ENCODE data around the gene STXBP5.

The STXBP5 gene

DNA sequence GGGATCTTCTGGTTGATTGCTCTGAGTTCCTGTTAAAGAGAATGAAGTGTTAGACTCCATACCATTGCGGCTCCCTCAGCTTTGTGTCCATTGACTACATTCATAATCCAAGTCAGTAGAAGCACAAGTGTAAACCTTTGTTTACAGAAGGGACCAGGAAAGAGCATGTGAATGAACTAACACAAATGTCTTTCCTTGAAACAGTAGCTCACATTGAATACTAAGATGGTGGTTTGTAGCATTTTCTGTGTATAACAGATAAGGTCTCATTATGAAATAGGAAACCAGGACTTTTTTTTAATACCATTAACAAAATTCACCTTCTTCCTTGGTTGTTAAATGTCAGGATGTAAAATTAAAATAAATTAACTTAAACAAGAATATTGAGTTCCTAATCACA, 8.4 kb downstream of the STXBP5 start:
- DNase-seq: no peak

DNA sequence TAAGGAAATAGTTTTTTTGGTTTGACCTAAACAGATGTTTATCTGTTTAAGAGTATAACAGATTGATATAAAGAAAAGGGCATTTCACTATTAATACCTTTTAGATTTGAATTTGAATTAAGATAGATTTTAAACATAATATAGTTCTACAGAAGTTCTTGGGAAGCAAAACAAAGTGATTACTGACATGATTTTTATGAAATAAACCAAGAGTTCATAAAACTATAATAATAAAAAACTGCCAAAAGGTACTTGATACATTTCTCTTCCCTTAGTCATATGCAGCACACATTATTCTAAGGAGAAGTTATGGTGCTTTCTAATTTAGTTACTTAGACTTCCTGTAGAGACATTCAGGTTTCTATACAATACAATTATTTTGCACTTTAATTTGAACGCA, 9.6 kb downstream of the STXBP5 start:
- DNase-seq: no peak

DNA sequence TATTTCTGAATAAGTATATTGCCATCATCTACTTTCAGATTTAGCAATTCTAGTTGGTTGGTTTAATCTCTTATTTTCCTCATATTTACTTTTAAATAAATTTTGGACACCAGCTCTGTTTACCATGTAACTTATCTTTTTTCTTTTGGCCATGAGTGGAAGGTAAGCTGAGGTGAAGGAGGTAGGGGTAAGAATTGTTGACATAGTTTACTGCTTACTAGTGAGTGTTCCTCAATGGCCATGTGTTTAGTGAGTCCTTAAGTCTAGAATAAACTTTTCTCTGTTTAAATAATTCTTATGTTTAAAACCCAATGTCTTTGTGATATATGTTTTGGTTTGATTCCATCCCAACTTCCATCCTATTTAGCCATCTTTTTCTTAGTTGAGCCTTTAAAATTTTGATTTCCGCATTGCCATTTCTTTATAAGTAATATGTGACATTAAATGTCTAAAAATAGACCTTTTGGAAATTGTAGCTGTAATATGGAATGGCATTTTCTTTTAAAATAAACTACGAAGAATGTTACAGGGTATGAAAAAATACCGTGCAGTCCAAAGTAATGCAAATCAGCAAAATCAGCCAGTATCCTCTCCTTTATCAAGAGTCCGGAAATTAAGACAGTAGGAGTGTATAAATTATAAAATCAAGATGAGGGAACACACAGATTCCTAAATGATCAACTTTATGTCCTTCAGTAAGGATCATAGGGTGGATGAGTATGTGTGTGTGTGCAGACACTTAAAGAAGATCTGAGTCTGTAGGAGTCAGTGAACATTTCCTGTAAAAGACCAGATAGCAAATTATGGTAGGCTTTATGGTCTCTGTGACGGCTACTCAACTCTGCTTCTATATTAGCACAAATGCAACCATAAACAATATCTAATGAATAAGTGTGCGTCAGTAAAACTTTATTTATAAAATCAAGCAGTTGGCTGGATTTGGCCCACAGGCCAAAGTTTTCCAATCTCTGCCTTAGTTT, 10.3 kb downstream of the STXBP5 start:
- DNase-seq: no peak

DNA sequence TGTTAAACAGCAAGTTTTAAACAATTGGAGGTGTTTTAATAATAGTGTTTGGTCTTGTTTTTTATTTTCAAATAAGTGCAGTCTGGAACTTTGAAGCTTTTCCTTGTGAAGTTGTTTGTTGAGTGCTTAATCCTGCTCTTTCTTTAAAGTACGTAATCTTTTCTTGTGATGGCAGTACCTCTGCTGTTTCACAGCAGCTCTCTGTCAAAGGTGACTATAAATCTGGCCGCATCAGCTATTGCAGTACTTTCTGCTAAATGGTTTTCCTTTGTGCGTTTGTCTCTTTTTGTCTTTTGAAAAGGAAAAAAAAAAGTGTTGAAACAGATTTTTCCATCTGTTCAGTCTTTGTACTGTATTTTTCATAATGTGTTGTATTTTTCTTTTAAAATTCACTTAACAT, 12.7 kb downstream of the STXBP5 start:
- DNase-seq: no peak

DNA sequence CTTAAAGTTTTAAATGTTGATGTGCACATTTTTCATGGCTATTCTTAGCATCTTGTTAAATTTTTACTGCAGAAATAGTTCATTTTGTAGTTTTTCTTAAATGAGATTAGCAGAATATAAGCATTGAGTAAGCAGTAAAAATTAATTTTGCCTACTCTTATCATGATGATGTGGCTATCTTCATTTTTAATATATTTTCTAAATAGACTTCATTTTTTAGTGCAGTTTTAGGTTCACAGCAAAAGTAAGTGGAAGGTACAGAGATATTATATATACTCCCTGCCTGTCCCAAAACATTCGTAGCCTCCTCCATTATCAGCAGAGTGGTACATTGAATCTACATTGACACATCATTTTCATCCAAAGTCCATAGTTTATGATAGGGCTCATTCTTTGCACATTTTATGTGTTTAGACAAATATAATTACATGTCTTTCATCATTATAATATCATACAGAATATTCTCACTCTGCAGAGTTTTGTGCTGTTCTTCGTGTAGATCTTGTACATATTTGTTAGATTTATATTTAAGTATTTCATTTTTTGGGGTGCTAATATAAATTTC, 13.7 kb downstream of the STXBP5 start:
- no peak for DNase-seq

DNA sequence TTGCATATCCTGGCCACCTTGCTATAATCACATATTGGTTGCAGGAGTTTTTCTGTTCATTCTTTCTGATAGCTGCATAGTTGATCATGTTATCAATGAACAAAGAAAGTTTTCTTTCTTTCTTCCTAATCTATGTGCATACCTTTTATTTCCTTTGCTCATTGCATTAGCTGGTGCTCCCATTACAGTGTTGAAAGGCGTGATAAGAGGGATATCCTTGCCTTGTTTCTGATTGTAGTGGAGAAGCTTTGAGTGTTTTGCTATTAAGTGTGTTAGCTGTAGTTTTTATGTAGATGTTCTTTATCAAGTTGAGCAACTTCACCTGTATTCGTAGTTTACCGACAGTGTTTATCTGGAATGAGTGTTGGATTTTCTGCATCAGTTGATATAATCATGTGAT, 14.6 kb downstream of the STXBP5 start:
- no peak for DNase-seq

DNA sequence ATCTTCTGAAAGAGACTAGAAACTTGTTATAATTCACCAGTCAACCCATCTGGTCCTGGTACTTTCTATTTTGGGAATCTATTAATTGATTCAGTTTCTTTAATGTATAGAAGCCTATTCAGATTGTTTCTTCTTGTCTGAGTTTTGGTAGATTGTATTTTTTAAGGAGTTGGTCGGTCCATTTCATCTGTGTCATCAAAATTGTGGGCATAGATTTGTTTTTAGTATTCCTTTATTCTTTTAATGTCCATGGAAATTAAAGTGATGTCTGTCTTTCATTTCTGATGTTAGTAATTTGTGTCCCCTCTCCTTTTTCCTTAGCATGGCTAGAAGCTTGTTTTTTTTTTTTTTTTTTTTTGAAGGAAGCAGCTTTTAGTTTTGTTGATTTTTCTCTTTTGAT, 15.2 kb downstream of the STXBP5 start:
- no peak for DNase-seq

DNA sequence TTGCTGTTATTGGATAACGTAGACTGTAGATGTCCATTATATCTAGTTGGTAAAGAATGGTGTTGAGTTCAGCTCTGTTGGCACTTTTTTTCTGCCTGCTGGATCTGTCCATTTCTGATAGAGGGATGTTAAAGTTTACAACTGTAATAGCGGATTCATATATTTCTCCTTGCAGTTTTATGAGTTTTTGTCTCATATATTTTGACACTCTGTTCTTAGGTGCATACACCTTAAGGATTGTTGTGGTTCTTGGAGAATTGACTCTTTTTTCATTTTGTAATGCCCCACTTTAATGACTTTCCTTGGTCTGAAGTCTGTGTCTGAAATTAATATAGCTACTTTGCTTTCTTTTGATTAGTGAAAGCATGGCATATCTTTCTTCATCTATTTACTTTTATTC, 16.1 kb downstream of the STXBP5 start:
- no peak for DNase-seq

DNA sequence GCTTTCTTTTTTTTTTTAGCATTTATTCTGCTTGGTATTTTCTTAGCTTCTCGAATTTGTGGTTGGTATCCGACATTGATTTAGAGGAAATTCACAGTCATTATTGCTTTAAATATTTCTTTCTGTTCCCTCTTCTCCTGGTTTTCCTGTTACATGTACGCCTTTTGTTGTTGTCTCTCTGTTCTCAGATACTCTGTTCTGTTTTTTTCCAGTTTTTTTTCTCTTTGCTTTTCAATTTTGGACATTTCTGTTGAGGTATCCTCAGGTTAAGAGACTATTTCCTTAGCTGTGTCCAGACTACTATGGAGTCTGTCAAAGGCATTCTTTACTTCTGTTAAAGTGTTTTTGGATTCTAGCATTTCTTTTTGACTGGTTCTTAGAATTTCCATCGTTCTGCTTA, 17.5 kb downstream of the STXBP5 start:
- no peak for DNase-seq

DNA sequence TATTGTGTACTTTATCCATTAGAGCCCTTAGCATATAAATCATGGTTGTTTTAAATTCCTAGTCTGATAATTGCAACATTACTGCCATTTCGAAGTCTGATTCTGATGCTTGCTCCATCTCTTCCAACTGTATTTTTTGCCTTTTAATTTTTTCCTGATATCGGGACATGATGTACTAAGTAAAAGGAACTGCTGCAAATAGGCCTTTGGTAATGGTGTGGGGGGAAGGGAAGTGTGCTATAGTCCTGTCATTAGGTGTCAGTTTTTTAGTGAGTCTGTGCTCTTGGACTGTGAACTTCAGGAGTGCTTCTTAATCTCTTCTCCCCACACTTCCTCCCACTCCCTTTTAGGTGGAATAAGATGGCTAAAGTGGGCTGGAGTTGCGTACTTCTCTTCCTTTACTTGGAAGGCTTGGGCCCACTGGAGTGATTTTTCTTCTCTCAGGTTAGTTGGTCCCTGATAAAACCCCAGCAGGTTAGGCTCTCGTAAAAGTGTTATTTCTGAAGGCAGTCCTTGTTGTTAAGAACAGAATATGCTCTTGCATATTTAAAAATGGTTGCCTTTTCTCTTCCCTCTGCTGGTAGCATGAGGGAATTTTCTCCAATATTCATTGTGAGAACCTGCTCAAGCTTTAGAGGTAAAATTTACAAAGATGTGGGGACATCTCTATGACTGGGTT, 18.1 kb downstream of the STXBP5 start:
- DNase-seq: no peak

DNA sequence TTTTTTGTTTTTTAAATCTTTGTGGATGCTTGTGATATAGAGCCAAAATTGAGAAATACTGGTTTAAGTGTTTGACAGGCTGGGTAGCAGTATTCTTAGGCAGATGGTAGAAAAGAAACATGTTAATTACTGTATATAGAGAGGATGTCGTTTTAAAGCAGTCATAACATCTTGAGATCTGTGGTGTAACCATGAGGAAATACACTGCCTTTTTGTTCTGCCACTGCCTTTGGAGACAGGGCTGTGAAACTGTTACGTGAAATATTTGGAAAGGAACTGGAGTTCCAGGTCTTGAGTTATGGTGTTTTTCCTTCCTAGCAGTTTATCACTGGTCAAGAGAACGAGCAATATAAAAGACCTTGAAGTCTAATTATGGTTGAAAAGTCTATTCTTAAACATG, 19.5 kb downstream of the STXBP5 start:
- no peak for DNase-seq

DNA sequence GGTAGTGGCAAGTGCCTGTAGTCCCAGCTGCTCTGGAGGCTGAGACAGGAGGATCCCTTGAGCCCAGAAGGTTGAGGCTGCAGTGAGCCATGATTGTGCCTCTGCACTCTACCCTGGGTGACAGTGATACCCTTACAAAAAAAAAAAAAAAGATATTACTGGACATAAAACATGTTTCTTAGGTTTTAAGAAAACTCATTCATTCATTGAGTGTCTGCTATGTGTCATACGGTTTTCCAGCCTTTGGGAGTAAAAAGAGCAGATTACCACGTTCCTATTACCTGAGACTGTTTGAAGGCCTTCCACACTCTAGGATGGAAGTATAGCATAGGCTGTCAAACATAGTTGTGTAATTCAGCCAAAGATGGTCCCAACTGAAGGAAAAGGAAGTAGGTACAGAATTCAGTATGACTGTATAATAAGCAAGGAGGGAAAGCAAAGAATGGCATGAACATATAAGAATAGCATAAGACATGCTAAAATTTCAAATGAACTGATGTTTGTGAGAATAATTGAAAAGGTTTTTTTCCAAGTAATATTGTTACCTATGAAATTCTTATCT, 22.0 kb downstream of the STXBP5 start:
- no peak for DNase-seq

DNA sequence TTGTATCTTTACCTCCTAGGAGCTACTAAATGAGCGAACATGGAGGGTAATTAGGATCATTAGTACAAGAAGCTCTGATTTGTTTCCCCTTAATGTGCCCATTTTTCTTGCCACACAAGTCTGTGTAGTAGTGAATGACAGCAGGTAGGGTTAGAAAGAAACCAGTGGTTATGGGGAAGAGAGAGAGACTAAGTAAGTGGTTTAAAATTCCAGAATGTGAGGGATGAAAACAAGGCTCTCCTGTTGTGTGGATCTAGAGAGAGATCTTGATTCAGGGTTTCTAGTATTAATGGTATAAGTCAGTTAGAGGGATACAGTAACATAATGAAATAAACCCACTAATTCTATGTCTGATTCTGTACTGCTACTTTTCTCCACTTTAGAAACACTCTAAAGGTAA, 22.7 kb downstream of the STXBP5 start:
- DNase-seq: no peak

DNA sequence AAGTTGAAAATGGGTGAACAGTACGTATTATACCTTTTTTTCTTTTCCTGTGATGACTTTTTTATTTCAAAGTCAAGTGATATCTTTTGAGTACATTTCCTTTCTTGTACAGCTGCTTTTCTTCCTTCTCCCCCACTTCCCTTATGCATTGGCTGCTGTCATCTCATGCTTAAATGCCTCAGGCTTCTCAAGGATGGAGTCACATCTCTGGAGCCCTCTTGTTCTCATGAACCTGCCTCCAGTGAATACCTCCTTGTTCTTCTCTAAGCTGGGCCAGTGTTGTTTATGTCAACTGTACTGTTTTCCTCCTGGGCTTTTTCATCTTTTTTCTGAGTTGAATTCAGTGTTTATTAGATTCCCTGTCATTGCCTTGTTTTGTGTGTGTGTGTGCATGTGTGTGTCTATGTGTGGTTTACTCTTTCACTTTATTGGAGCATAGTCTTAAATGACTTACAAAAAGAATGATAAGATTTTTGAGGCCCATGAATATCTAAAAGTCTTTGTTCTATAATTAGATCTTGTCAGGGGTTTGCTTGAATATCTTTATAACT, 23.6 kb downstream of the STXBP5 start:
- no peak for DNase-seq

DNA sequence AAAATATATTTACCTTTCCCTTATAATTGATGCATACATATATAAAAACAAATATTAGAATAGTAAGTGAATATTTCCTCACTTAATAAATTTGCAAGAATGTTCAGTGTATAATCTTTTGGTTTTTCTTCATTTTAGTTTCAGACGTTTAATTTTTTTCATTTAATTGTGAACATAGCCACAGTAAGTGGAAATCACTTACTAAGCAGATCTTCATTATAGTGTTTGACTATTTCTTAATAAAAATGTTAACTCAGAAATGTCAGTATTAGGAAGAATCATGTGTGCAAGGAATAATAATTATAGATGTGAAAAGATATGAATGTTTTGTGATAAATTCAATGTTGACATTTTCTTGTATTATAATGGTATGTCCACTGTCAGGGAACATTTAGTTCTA, 27.4 kb downstream of the STXBP5 start:
- DNase-seq: no peak

DNA sequence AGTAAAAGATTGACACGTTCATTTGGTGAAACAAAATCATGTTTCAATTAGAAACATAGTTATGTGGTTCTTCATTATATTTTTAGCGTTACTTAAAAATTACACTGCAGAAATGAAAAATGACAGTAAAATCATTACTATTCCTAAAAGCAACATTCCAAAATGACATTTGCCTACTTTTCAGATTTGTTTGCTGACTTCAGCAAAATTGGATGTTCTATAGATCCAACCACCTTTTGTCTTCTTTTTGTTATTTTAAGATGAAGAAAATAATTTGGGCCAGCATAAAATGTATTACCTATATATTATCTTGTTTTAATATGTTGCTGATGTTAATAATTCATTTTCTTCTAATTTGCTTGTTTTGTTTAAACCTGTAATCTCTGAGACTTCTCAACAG, 30.5 kb downstream of the STXBP5 start:
- no peak for DNase-seq

DNA sequence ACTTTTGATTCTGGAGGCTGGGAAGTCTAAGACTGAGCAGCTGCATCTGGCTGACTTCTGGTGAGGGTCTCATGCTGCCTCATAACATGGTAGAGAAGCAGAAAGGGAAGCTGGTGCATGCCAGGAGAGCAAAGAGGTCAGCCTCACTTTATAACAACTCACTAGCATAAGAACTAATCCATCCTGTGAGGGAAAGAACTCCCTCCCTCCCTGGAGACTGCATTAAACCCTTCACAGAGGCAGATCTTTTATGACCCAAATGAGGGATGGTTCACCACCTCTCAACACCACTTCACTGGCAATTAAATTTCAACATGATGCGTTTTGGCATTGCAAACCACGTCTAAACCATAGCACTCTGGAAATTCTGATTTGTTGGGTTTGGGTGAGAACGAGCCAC, 33.9 kb downstream of the STXBP5 start:
- DNase-seq: no peak

DNA sequence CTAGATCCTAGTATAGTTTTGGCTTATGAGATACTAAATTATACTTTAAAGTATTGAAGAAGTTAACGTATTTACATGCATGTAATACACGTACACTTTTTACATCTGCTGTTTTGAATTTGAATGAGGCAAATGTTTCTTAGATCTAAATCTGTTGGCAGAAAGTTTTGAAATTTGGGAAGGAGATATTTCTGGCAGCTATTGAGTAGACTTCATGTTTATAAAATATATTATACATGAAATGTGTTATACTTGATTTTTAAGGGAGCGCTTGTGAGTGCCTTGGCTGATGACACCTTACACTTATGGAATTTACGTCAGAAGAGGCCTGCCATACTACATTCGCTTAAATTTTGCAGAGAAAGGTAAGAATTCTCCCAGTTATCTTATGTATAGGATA, 34.7 kb downstream of the STXBP5 start:
- no peak for DNase-seq

DNA sequence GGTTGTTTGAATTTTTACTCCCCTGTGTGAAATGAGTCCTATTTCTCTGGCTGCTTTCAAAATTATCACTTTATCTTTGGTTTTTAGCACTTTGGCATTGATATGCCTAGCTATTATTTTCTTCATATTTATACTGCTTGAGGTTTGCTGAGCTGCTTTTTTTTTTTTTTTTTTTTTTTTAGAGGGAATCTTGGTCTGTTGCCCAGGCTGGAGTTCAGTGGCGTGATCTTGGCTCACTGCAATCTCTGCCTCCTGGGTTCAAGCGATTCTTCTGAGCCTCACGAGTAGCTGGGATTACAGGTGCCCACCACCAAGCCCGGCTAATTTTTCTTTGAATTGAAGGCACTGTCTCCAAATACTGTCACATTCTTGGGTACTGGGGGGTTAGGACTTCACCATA, 40.6 kb downstream of the STXBP5 start:
- DNase-seq: no peak

DNA sequence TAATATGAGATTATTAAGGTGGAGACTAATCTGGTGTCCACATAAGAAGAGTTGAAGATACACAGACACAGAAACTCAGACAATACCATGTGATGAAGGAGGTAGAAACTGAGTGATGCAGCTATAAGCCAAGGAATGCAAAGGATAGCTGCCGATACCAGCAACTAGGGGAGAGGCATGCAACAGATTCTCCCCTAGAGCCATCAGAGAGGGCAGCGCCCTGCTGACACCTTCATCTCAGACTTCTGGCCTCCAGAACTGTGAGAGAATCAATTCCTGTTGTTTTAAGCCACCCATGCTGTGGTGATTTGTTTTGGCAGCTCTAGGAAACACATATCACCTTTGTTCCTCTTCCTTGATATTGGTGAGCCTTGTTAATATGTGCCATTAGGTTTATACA, 41.5 kb downstream of the STXBP5 start:
- no peak for DNase-seq

DNA sequence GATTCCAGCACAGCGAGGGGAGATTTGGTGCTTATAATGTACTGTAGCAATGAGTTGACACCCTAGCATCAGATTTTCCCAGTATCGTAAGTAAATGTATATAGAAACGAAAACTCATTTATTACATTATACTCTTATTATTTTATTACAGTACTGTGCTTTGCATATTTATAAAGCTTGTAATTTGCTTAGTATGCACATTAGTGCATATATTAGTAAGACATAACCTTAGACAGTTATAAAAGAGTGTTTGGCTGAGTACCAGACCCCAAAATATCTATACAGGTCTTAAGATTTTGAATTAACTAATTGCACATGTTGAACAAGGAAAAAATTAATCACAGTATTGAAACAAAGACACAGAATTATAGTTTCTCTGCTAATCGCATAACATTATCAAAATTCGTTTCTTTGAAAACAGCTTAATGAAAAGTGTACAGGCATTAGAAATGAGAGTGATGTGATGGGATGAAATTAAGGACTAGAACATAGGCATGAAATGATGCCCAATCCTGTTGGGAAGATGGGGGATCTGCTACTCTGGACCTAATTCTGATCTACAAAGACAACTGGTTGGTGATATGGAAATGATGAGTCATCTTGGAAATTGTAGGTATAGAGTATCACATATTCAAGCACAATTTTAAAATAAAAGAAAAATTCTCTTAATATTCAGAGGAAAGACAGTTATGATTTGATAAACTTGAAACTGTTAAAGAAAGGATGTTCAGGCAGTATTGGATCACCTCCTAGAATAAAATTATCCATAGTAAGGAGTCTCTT, 42.8 kb downstream of the STXBP5 start:
- DNase-seq: no peak

DNA sequence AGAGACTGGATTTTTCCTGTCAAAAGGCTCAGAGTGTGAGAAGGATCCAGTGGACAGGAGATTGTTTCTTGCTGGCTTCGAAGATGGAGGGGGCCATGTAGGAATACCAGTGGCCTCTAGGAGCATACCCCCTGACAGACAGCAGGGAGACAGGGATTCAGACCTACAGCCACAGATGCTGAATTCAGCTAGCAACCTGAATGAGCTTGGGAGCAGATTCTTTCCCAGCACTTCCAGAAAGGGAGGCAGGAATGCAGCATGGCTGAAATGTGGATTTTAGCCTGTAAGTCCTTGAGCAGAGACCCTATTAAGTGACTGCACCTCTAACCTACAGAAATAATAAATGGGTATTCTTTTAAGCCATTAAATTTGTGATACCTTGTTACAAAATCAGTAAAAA, 44.6 kb downstream of the STXBP5 start:
- DNase-seq: no peak

DNA sequence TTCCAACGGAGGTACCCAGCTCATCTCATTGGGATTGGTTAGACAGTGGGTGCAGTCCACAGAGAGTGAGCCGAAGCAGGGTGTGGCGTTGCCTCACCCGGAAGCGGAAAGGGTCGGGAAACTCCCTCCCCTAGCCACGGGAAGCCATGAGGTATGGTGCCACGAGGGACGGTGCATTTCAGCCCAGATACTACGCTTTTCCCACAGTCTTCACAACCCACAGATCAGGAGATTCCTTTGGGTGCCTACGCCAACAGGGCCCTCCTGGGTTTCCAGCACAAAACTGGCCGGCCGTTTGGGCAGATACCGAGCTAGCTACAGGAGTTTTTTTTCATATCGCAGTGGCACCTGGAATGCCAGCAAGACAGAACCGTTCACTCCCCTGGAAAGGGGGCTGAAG, 46.9 kb downstream of the STXBP5 start:
- no peak for DNase-seq
